Adrenal gland (tissue), 12 donors: ENCODE measurements around the gene INSR. TPM values are rescaled to one million over a fixed set of nuclear protein-coding genes. Genes with fewer than 3 reads are reported as not detected.
A peak's percentile ranks its signal among the peaks of the same experiment; 100 is the strongest.

Source experiments
- DNase-seq, 7 donors: peaks; one replicate each; pipeline ENCODE4 v3.0.0-alpha.2; 2019 to 2020
- H3K27ac ChIP-seq, 5 donors: fragments of 200-600 bp; sonication (generic) in 4 of 5; 1 replicate in 3 of 5; 2 replicates in 2 of 5; pipeline versions ENCODE4 v1.5.1 to v1.8.0; 2016 to 2020; ENCODE audit warnings: mild to moderate bottlenecking in 1 of 5
- H3K27me3 ChIP-seq: fragments of 200-600 bp; 2 replicates; pipeline ENCODE4 v1.8.0; 2021
- H3K36me3 ChIP-seq, 2 donors: fragments of 200-600 bp; replicated peaks in 1 of 2; 1 replicate in 1 of 2; 2 replicates in 1 of 2; pipeline versions ENCODE4 v1.5.1 to v1.8.0; 2018 to 2022
- H3K4me1 ChIP-seq, 2 donors: fragments of 200-600 bp; replicated peaks in 1 of 2; 1 replicate in 1 of 2; 2 replicates in 1 of 2; pipeline versions ENCODE4 v1.5.1 to v1.8.0; 2018 to 2021
- H3K4me3 ChIP-seq, 4 donors: fragments of 200-600 bp; sonication (generic) in 3 of 4; one replicate each; pipeline ENCODE4 v1.5.1; 2016 to 2018
- H3K9me3 ChIP-seq, 3 donors: fragments of 200-600 bp; sonication (generic) in 1 of 3; replicated peaks in 1 of 3; 1 replicate in 2 of 3; 2 replicates in 1 of 3; pipeline versions ENCODE4 v1.5.1 to v1.8.0; 2016 to 2021
- CTCF ChIP-seq, 6 experiments: fragments of 450-650 bp in 4 of 6; fragments of 200-600 bp in 2 of 6; sonication (generic) in 1 of 6; IDR thresholded peaks; 1 replicate in 5 of 6; 2 replicates in 1 of 6; pipeline versions ENCODE4 v1.5.1 to v1.8.0; 2016 to 2021; ENCODE audit warnings: antibody characterized with exemption in 6 of 6, mild to moderate bottlenecking in 2 of 6, moderate library complexity in 1 of 6
- POLR2A ChIP-seq, 2 donors: fragments of 450-650 bp; IDR thresholded peaks; one replicate each; pipeline ENCODE4 v1.6.1; 2017; ENCODE audit warnings: antibody characterized with exemption in 2 of 2, mild to moderate bottlenecking in 2 of 2, moderate library complexity in 1 of 2
- WGBS, 4 donors: extraction: QIAGEN DNeasy Blood & Tissue Kit in 2 of 4; methylation state at CpG; one replicate each; pipeline versions ENCODE4 v1.1.5 to v1.1.7; 2013 to 2017; 5-methylcytosine and 5-hydroxymethylcytosine counted together
- intact Hi-C, 2 donors: fragments of 100-400 bp; cut with DNase I; formaldehyde crosslinking; loops; one replicate each; pipeline versions ENCODE4 v1.14.1 to v1.15.0; 2022 to 2023
- polyA plus RNA-seq, 3 donors: library from polyadenylated mRNA; stranded (reverse); fragments of 200-250 nt in 2 of 3; fragments of 350-450 nt in 1 of 3; fragmentation: Illumina TruSeq in 1 of 3; extraction: RNeasy Lipid Tissue Mini Kit (QIAGEN cat#74804) in 1 of 3; gene quantifications; one replicate each; pipeline ENCODE4 v1.2.3, GENCODE V29; 2013 to 2014
- total RNA-seq, 9 donors: library from RNA; depleted of rRNA in 4 of 9; stranded (reverse); fragments of >200 nt in 4 of 9; fragments of 120-200 nt in 1 of 9; fragmentation: NEBNext Ultra II Directional in 1 of 9; extraction: Animal tissue kit (Norgen Biotek cat#: 25700) in 1 of 9; gene quantifications; one replicate each; pipeline versions ENCODE4 v1.1.0 to v1.2.4, GENCODE V29; 2013 to 2023
- donor health status: healthy with polysubstance abuse.
- donor health status: Bipolar disorder and iron deficiency.
- donor health status: DM: yes; HTN: yes; CAD: no.
- donor health status: DM: no; HTN: no; CAD: no.
- donor health status: DM: no; HTN: no; CAD: no.
- donor health status: DM: yes; HTN: yes; CAD: no.

The INSR gene
- total and polyA plus RNA-seq, 12 donors = 19.0 to 327 (median 99.9) TPM

GRCh38 chr19:7203332-7203731 lies 90.9 kb downstream of the INSR start:
- H3K4me3 ChIP-seq = no peak overlapping the region
- 80 to 87% (median 87%) methylated on average over 10 to 12 of the region's 12 CpGs for WGBS, 4 donors
- H3K9me3 ChIP-seq = no peaks in the 10 kb centered on the region
- H3K27ac ChIP-seq = no peak overlapping the region
- H3K36me3 ChIP-seq = no peaks in the 10 kb centered on the region
- TF ChIP-seq CTCF (IDR thresholded peaks at IDR 0.05) (no peak), POLR2A (IDR thresholded peaks at IDR 0.05) (no peak)
- DNase-seq = no peak
- peaks cover 17 to 37% of the 10 kb centered on the region in 2 donors for H3K4me1 ChIP-seq
- intact Hi-C loops = no loop called here
- no peaks in the 10 kb centered on the region for H3K27me3 ChIP-seq

DNA sequence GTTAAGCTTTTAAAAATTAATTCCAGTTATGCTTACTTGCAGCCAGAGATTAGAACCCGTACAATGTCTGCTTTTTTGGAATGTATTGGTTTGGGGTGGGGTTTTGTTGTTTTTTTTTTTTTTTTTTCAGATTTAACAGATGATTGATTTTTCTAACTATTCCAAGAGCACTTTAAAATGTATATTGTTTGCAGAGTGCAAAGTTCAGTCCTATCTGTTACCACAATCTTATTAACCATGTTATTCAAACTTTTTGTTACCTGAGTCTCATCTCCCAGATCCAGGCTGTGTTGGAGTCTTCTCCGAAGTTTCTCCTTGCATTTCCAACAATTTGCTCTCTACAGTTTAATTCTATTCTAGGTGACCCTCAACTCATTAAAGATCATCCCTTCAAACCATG lies 91.3 kb downstream of the INSR start:
- DNase-seq = no peak
- H3K9me3 ChIP-seq = no peaks in the 10 kb centered on the region
- 89 to 98% (median 97%) methylated on average over 2 of the region's 2 CpGs for WGBS, 4 donors

DNA sequence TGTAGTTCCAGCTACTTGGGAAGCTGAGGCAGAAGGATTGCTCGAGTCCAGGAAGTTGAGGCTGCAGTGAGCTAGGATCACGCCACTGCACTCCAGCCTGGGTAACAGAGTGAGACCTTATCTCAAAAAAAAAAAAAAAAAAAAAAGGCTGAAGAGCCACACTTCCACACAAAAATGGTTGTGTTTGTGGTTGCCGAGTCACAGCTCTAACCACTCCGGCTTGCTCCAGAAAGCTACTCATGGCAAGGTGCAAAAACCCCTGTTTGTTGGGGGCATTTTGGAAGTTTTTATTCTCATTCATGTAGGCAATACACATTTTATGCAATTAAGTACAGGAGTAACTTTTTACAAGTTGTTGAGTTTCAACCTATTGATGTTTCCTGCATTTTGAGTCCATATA lies 93.5 kb downstream of the INSR start:
- no peaks in the 10 kb centered on the region for H3K36me3 ChIP-seq
- no peak for DNase-seq
- H3K4me3 ChIP-seq = no peak overlapping the region
- H3K4me1 ChIP-seq = peaks cover 14 to 41% of the 10 kb centered on the region in 2 donors
- H3K9me3 ChIP-seq = no peaks in the 10 kb centered on the region
- no peak overlapping the region for H3K27ac ChIP-seq
- intact Hi-C loops = no loop called here
- H3K27me3 ChIP-seq = no peaks in the 10 kb centered on the region
- WGBS, 4 donors = 71 to 88% (median 82%) methylated on average over 4 of the region's 4 CpGs
- TF ChIP-seq CTCF (IDR thresholded peaks at IDR 0.05) = no peak
- no peak for TF ChIP-seq POLR2A (IDR thresholded peaks at IDR 0.05)

More for the DNA sequence above, 91.3 kb downstream of the INSR start:
- Histone ChIP-seq H3K27ac (no peak overlapping the region), H3K36me3 (no peaks in the 10 kb centered on the region), H3K4me1 (peaks cover 13 to 34% of the 10 kb centered on the region in 2 donors), H3K4me3 (no peak overlapping the region), H3K27me3 (no peaks in the 10 kb centered on the region)
- intact Hi-C loops = no loop called here
- no peak for TF ChIP-seq CTCF (IDR thresholded peaks at IDR 0.05)
- no peak for TF ChIP-seq POLR2A (IDR thresholded peaks at IDR 0.05)

DNA sequence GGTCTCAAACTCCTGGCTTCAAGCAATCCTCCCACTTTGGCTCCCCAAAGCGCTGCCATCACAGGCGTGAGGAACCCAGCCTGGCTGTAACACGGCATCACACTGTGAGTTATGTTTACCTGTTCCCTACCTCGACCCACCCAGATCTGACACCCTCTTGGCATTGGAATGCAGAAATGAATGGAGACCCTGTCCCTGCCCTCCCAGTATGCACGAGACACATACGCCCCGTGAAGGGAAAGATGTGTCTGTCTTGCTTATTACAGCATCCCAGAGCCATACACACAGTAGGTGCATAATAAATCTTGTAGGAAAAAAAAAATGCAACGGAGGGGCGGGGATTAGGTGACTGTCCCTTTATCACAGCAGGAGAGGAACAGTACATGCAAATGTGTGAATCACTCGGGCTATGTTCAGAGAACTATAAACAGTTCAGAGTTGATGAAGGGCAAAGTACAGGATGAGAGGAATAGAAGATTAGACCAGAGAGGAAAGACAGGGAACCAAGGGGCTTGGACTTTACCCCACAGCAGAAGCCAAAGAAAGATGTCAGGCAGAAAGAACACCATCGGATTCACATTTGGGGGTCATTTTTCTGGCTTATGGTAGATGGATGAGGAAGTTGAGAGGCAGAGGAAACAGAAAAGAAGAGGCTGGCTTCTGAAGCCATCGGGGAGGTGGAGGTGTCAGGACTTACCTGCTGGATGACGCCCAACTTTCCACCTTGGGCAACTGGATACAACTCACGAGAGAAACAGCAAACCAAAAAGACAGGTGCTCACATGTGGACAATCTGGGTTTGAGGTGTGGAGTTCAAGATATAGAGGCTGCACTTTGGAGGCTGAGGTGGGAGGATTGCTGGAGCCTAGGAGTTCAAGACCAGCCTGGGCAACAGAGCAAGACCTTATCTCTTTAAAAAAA lies 94.3 kb downstream of the INSR start:
- TF ChIP-seq CTCF (IDR thresholded peaks at IDR 0.05) (no peak), POLR2A (IDR thresholded peaks at IDR 0.05) (peak in 1 of 2 donors; percentile 20)
- WGBS, 4 donors = 60 to 72% (median 68%) methylated on average over 11 to 14 of the region's 14 CpGs
- Histone ChIP-seq H3K9me3 (no peaks in the 10 kb centered on the region), H3K4me1 (peaks cover 14 to 42% of the 10 kb centered on the region in 2 donors), H3K27ac (peak overlapping the region in 3 of 5 donors; percentile 26 to 61 (median 58)), H3K36me3 (no peaks in the 10 kb centered on the region), H3K4me3 (no peak overlapping the region), H3K27me3 (no peaks in the 10 kb centered on the region)
- peak in 1 of 7 donors; percentile 43 for DNase-seq
- intact Hi-C loops = loop anchor here in 1 of 2 donors (5.0 to 10.0 kb wide), 2 partner anchors 55 to 92 kb away; partner anchors contain the start of gene INSR
